Neural progenitor cell (in vitro differentiated cells): ENCODE data around the gene MED13L.

Experiments used
- EZH2 ChIP-seq: fragments of 200-600 bp; sonication (generic); IDR thresholded peaks from 2 replicates; pipeline ENCODE4 v1.6.1; 2017; ENCODE audit warnings: antibody characterized with exemption, mild to moderate bottlenecking, moderate library complexity
- EZH2phosphoT487 ChIP-seq: fragments of 200-600 bp; sonication (generic); IDR thresholded peaks from 2 replicates; pipeline ENCODE4 v1.6.1; 2017; ENCODE audit warnings: antibody characterized with exemption
- TF ChIP-seq, protein P1 (sequence below): fragments of 200-600 bp; sonication (generic); IDR thresholded peaks from 2 replicates; pipeline ENCODE4 v1.5.1; 2017; ENCODE audit warnings: antibody characterized with exemption, mild to moderate bottlenecking

DNA sequence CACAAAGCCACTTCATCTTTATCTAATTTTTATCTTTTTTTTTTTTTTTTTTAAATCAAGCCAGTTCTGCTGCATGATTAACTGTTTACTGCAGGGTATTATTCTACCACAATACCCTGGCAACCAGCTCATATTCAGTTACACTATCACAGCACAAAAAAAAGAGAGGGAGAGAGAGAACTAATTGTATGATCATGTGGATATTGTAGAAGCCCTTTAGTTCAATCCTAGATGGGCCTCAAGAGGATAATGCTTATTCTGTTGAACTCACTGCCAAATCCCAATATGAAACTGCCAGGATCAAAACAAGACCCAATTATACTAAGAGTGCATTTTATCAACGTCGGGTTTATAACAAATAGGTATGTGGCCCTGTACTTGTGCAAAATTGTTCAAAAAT is 51.5 kb downstream of the MED13L start:
- TF ChIP-seq EZH2 = no peak
- TF ChIP-seq, protein P1, sequence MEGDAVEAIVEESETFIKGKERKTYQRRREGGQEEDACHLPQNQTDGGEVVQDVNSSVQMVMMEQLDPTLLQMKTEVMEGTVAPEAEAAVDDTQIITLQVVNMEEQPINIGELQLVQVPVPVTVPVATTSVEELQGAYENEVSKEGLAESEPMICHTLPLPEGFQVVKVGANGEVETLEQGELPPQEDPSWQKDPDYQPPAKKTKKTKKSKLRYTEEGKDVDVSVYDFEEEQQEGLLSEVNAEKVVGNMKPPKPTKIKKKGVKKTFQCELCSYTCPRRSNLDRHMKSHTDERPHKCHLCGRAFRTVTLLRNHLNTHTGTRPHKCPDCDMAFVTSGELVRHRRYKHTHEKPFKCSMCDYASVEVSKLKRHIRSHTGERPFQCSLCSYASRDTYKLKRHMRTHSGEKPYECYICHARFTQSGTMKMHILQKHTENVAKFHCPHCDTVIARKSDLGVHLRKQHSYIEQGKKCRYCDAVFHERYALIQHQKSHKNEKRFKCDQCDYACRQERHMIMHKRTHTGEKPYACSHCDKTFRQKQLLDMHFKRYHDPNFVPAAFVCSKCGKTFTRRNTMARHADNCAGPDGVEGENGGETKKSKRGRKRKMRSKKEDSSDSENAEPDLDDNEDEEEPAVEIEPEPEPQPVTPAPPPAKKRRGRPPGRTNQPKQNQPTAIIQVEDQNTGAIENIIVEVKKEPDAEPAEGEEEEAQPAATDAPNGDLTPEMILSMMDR = no peak
- no peak for TF ChIP-seq EZH2phosphoT487
